HG03108 (cell line): ENCODE measurements around the gene FPR2.
"Not testable (repeated sequence)": the region's sequence is repeated elsewhere in the genome, so short reads cannot be mapped to it uniquely, and the experiment has no call there.

ENCODE experiments used
- ATAC-seq: cut with Tn5 transposase; IDR thresholded peaks from one replicate; pipeline ENCODE4 v1.9.1; 2021; ENCODE audit warnings: moderate library complexity; ENCODE audit not compliant: unreplicated experiment

FPR2 gene

GRCh38 chr19:51739466-51740213 is 21.3 kb upstream of the FPR2 start:
- ATAC-seq: no peak

DNA sequence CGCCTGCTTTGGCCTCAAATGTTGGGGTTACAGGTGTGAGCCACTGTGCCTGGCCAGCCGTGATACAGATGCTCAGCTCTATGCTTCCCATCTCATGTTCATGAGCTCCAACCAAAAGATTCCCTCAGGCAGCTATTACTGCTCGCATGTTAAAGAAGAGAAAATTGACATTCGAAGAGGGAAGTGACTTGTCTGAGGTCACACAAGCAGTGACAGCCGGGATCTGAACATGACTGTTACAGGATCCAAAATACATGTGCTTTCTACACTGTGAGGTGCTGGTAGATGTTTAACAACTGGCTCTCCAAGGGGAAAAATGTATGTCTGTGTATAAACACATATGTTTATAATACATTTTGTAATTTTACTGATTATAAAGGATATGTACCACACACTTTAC is 20.6 kb upstream of the FPR2 start:
- ATAC-seq: no peak

- ATAC-seq: no peak
Observed at GRCh38 chr19:51742789-51743188, 18.2 kb upstream of the FPR2 start.

DNA sequence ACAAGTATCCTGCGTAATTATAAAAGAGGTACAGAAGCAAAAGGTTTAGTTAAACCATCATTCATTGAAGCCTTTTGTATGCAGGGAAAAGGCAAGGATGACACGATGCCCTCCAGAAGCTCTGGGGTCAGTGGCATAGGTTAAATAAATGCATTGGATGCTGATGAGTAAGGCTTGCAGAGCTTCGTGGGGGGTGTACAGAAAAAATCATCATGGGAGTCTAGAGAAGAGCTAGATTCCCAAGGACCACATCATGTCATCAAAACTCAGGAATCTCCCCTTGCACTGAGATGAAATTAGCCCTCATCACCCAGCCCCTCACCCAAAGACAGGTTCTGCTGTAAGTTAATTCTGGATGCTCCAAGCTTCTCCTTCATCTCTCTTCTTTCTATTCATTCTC is 17.6 kb upstream of the FPR2 start:
- no peak for ATAC-seq

DNA sequence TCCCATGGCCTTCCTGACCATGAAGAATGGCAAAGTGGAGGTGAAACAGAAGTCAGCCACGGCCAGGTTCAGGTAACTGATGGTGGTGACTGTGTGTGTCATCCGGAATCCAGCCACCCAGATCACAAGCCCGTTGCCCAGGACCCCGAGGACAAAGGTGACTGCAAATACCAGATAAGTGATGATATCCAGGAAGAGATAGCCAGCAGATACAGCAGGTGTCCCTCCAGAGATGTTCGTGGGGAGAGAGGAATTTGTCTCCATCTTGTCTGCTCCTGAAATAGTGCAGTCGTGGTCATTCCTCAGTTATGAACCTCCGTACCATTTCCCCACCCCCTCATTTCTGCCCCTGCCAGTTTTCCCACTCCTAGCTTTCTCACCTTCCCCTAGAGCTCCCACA is 14.2 kb upstream of the FPR2 start:
- no peak for ATAC-seq

DNA sequence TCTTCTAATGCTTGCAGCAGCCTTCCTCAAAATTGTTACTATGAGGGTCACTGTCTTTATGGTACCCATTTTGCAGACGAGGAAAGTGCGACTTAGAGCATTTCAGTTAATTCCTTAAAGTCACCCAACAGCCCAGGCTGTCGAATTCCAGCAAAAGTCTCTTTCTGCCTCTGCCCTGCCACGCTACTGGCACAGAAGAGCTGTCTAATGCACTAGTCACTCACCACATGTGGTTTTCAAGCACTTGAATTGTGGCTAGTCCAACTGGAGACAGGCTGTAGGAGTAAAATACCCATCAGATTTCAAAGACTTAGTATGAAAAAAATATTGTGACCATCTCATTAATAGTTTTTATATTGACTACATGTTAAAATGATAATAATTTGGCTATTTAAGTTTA is 11.0 kb upstream of the FPR2 start:
- no peak for ATAC-seq

- no peak for ATAC-seq
Observed at GRCh38 chr19:51750400-51751094, 10.4 kb upstream of the FPR2 start.

- no peak for ATAC-seq
Observed at GRCh38 chr19:51751655-51752054, 9.3 kb upstream of the FPR2 start, which contains the start of gene FPR1. TSS of gene FPR1 (minus strand) at chr19:51751878. CDS start at chr19:51746994, 4,884 bp downstream.

GRCh38 chr19:51754109-51754508 is 6.9 kb upstream of the FPR2 start:
- no peak for ATAC-seq

DNA sequence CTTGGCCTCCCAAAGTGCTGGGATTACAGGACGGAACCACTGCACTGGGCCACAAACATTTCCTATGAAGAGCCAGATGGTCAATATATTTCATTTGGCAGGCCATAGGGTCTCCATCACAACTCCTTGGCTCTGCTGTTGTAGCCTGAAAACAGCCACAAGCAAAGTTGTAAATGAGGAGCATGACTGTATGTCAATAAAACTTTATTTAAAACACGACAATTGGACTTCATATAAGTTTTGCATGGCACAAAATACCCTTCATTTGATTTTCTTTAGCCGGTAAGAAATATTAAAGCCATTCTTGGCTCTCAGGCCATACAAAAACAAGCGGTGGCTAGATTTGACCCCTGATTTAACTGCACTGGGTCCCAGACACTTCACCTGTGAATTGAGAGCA is 6.2 kb upstream of the FPR2 start:
- no peak for ATAC-seq

DNA sequence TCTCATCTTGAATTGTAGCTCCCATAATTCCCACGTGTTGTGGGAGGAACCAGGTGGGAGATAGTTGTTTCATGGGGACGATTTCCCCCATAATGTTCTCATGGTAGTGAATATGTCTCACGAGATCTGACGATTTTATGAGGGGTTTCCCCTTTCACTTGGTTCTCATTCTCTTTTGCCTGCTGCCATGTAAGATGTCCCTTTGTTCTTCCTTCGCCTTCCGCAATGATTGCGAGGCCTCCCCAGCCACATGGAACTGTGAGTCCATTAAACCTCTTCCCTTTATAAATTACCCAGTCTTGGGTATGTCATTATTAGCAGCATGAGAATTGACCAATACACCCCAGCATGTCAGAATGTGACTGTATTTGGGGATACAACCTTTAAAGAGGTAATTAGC is 5.4 kb upstream of the FPR2 start:
- ATAC-seq: no peak

DNA sequence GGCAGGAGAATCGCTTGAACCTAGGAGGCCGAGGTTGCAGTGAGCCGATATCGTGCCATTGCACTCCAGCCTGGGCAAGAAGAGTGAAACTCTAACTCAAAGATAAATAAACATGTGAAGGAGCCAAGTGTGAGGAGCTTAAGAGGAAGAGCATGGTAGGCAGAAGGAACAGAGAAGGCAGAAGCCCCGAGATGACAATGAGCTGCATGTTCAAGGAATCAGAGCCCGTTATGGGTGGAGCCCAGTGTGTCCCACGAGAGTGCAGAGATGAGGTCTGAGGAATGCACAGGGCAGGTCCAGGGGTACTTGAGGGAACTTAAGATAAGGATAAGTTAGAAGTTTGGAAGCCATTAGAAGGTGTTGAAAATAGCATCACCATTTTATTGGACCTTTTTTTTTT is 716 bp downstream of the FPR2 start:
- ATAC-seq: no peak

- ATAC-seq: no peak
Observed at GRCh38 chr19:51765086-51765485, 4.1 kb downstream of the FPR2 start.

GRCh38 chr19:51766461-51766860 is 5.5 kb downstream of the FPR2 start:
- ATAC-seq: no peak

- no peak for ATAC-seq
Observed at GRCh38 chr19:51771376-51772130, 10.6 kb downstream of the FPR2 start.

DNA sequence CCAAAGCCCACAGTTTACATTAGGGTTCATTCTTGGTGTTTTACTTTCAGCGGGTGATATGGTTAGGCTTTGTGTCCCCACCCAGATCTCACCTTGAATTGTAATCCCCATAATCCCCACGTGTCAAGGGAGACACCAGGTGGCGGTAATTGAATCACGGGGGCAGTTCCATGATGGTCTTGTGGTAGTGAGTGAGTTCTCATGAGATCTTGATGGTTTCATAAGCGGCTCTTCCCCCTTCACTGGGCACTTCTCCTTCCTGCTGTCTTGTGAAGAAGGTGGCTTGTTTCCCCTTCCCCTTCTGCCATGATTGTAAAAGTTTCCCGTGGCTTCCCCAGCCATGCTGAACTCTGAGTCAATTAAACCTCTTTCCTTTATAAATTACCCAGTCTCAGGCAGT is 12.0 kb downstream of the FPR2 start:
- no peak for ATAC-seq

- not testable (repeated sequence) for ATAC-seq
Observed at GRCh38 chr19:51776561-51776960, 15.6 kb downstream of the FPR2 start.

DNA sequence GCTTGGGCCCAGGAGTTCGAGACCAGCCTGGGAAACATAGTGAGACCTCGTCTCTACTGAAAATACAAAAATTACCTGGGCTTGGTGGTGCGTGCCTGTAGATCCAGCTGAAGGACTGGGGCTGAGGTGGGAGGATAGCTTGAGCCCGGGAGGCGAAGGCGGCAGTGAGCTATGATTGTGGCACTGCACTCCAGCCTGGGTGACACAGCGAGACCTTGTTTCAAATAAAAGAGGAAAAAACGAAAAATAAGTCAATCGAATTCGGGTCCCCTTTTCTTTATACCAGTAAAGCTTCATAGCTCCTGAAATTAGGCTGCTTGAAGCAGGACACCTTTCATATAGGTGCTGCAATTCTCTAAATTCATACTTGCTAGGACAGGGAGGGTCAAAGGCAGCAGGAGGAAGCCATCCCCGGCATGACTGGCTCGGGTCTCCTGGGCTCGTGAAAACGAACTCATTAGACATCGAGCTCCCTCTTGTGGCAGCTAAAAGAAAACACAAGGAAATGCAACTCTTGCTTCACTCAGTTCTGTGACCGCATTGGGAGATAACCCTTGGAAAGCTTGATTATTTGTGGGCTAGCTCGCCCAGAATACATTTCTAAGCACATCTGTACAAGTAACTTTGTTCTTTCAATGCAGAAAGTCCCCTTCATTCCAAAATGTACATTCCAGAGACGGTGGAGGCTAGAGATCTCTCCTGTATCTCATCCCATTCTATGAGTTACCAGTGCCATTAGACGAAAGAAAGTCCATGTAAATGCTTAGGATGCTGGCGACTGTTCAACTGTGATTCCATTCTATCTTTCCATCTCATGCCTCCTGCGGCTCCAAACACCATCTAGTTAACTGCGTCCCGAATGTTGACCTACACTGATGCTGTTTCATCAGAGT is 16.8 kb downstream of the FPR2 start:
- ATAC-seq: no peak

GRCh38 chr19:51779181-51779580 is 18.2 kb downstream of the FPR2 start:
- ATAC-seq: no peak

DNA sequence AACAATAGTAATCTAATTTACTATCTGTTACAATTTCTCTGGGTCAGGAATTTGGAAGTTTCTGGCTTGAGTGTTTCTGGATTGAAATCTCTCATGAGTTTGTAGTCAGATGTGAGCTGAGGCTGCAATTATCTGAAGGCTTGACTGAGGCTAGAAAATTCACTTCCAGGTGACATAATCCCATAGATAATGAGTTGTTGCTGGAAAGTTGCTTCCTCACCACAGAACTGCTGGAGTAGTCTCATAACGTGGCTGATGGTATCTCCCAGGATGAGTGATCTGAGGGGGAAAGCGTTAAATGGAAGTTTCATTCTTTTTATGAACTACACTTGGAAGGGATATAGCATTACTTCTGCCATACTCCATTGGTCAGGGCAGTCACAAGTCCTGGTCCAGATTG is 18.7 kb downstream of the FPR2 start:
- no peak for ATAC-seq

DNA sequence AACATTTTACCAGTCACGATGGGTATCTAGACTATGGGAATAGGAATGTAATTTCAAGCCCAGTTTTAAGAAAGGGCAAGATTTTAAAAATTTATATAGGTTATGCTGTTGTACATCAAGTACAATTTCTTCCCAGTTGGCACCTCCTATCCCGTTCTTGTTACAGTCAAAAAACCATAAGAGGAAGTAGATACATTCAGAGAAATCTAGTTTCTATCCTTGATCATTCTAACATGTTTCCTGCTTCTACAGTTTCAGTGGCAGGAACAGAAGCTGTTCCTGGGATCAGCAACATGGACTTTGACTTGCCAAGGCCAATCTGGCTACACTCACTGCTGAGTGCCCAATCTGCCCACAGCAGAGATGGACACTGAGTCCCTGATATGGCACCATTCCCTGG is 19.3 kb downstream of the FPR2 start:
- ATAC-seq: no peak
